Activated T-helper 2 cell treated with anti-CD3 and anti-CD28 coated beads, Interferon-gamma antibody, Interleukin-2, Interleukin-4, amounts not matched to agents 10 μg/mL and 5 μg/mL and 100 μg/mL, durations not matched to agents 14 hours and 24 hours and 36 hours (primary cell): ENCODE results near the gene NCAM1. TPM values are rescaled to one million over a fixed set of nuclear protein-coding genes. Genes with fewer than 3 reads are reported as not detected.
"Not testable (repeated sequence)": the region's sequence is repeated elsewhere in the genome, so short reads cannot be mapped to it uniquely, and the experiment has no call there.

ENCODE experiments used
- DNase-seq: peaks from one replicate; pipeline ENCODE4 v3.0.0; 2021; ENCODE audit warnings: low spot score
- H3K27ac Mint-ChIP-seq: one replicate; pipeline ENCODE4 v1.8.0; 2021; ENCODE audit warnings: mixed read lengths
- H3K27me3 Mint-ChIP-seq: one replicate; pipeline ENCODE4 v1.8.0; 2021; ENCODE audit warnings: low read depth, mixed read lengths
- H3K36me3 Mint-ChIP-seq: one replicate; pipeline ENCODE4 v1.8.0; 2021; ENCODE audit warnings: low read depth, mixed read lengths
- H3K4me1 Mint-ChIP-seq: one replicate; pipeline ENCODE4 v1.8.0; 2021; ENCODE audit warnings: low read depth, mixed read lengths
- H3K4me3 Mint-ChIP-seq: one replicate; pipeline ENCODE4 v1.8.0; 2021; ENCODE audit warnings: low read depth, mild to moderate bottlenecking, moderate library complexity, mixed read lengths
- H3K9me3 Mint-ChIP-seq: one replicate; pipeline ENCODE4 v1.8.0; 2021; ENCODE audit warnings: mixed read lengths
- intact Hi-C: fragments of 100-400 bp; cut with micrococcal nuclease; formaldehyde crosslinking; loops from one replicate; pipeline ENCODE4 v1.15.1; 2023
- total RNA-seq: library from RNA; stranded (reverse); gene quantifications from 2 replicates; pipeline ENCODE4 v1.2.3, GENCODE V29; 2022

The NCAM1 gene
- total RNA-seq: not detected in 2 replicates

GRCh38 chr11:112961146-112961668 lies at the start of gene NCAM1:
Gene NCAM1 (plus strand): TSS chr11:112961420.
- peaks cover 68% of the 10 kb centered on the region for H3K27me3 Mint-ChIP-seq
- intact Hi-C loops: no loop called here
- peaks cover 12% of the 10 kb centered on the region for H3K4me1 Mint-ChIP-seq
- no peak within 1 kb of the TSS for H3K27ac Mint-ChIP-seq
- peak; percentile 18 for DNase-seq
- H3K9me3 Mint-ChIP-seq: no peaks in the 10 kb centered on the region
- H3K4me3 Mint-ChIP-seq: peak within 1 kb of the TSS; percentile 74
- H3K36me3 Mint-ChIP-seq: no peaks in the 10 kb centered on the region

GRCh38 chr11:112922606-112923005 lies 38.6 kb upstream of the NCAM1 start:
- no peak overlapping the region for H3K4me3 Mint-ChIP-seq
- H3K9me3 Mint-ChIP-seq: no peaks in the 10 kb centered on the region
- H3K27ac Mint-ChIP-seq: no peak overlapping the region
- intact Hi-C loops: no loop called here
- DNase-seq: no peak
- no peaks in the 10 kb centered on the region for H3K4me1 Mint-ChIP-seq
- H3K27me3 Mint-ChIP-seq: no peaks in the 10 kb centered on the region
- H3K36me3 Mint-ChIP-seq: no peaks in the 10 kb centered on the region

GRCh38 chr11:112924836-112925235 lies 36.4 kb upstream of the NCAM1 start:
- H3K4me3 Mint-ChIP-seq, H3K4me1 Mint-ChIP-seq, intact Hi-C loops, H3K27ac Mint-ChIP-seq, DNase-seq, H3K27me3 Mint-ChIP-seq, H3K9me3 Mint-ChIP-seq, H3K36me3 Mint-ChIP-seq: not testable (repeated sequence)

GRCh38 chr11:112925516-112926310 lies 35.5 kb upstream of the NCAM1 start:
- no peaks in the 10 kb centered on the region for H3K4me1 Mint-ChIP-seq
- intact Hi-C loops: no loop called here
- no peak overlapping the region for H3K4me3 Mint-ChIP-seq
- no peaks in the 10 kb centered on the region for H3K36me3 Mint-ChIP-seq
- H3K9me3 Mint-ChIP-seq: no peaks in the 10 kb centered on the region
- no peak overlapping the region for H3K27ac Mint-ChIP-seq
- no peak for DNase-seq
- no peaks in the 10 kb centered on the region for H3K27me3 Mint-ChIP-seq

- H3K27me3 Mint-ChIP-seq: no peaks in the 10 kb centered on the region
- H3K36me3 Mint-ChIP-seq: no peaks in the 10 kb centered on the region
- no peak overlapping the region for H3K4me3 Mint-ChIP-seq
- H3K4me1 Mint-ChIP-seq: no peaks in the 10 kb centered on the region
- H3K9me3 Mint-ChIP-seq: no peaks in the 10 kb centered on the region
- DNase-seq: no peak
- intact Hi-C loops: no loop called here
- H3K27ac Mint-ChIP-seq: no peak overlapping the region
Observed at GRCh38 chr11:112928136-112928535, 33.1 kb upstream of the NCAM1 start.

- Mint-ChIP-seq H3K4me1 (no peaks in the 10 kb centered on the region), H3K27me3 (no peaks in the 10 kb centered on the region), H3K4me3 (no peak overlapping the region), H3K9me3 (no peaks in the 10 kb centered on the region), H3K36me3 (no peaks in the 10 kb centered on the region), H3K27ac (no peak overlapping the region)
- intact Hi-C loops: no loop called here
- DNase-seq: no peak
Observed at GRCh38 chr11:112929432-112929831, 31.8 kb upstream of the NCAM1 start.

- no peak for DNase-seq
- intact Hi-C loops: no loop called here
- H3K36me3 Mint-ChIP-seq: no peaks in the 10 kb centered on the region
- H3K27me3 Mint-ChIP-seq: no peaks in the 10 kb centered on the region
- no peaks in the 10 kb centered on the region for H3K4me1 Mint-ChIP-seq
- no peak overlapping the region for H3K4me3 Mint-ChIP-seq
- H3K27ac Mint-ChIP-seq: no peak overlapping the region
- no peaks in the 10 kb centered on the region for H3K9me3 Mint-ChIP-seq
Observed at GRCh38 chr11:112931703-112932102, 29.5 kb upstream of the NCAM1 start.

GRCh38 chr11:112932593-112932992 lies 28.6 kb upstream of the NCAM1 start:
- Mint-ChIP-seq H3K36me3 (no peaks in the 10 kb centered on the region), H3K27ac (no peak overlapping the region), H3K4me3 (no peak overlapping the region), H3K9me3 (no peaks in the 10 kb centered on the region), H3K27me3 (no peaks in the 10 kb centered on the region), H3K4me1 (no peaks in the 10 kb centered on the region)
- DNase-seq: no peak
- intact Hi-C loops: no loop called here

- no peak overlapping the region for H3K27ac Mint-ChIP-seq
- intact Hi-C loops: no loop called here
- H3K36me3 Mint-ChIP-seq: no peaks in the 10 kb centered on the region
- peaks cover 3% of the 10 kb centered on the region for H3K27me3 Mint-ChIP-seq
- H3K9me3 Mint-ChIP-seq: no peaks in the 10 kb centered on the region
- H3K4me1 Mint-ChIP-seq: no peaks in the 10 kb centered on the region
- H3K4me3 Mint-ChIP-seq: no peak overlapping the region
- no peak for DNase-seq
Observed at GRCh38 chr11:112933970-112934369, 27.2 kb upstream of the NCAM1 start.

GRCh38 chr11:112941104-112941503 lies 20.1 kb upstream of the NCAM1 start:
- DNase-seq: no peak
- Mint-ChIP-seq H3K4me3 (no peak overlapping the region), H3K27ac (no peak overlapping the region), H3K27me3 (peaks cover 4% of the 10 kb centered on the region), H3K36me3 (no peaks in the 10 kb centered on the region), H3K4me1 (no peaks in the 10 kb centered on the region), H3K9me3 (no peaks in the 10 kb centered on the region)
- intact Hi-C loops: no loop called here

GRCh38 chr11:112942966-112943643 lies 18.1 kb upstream of the NCAM1 start:
- Mint-ChIP-seq H3K4me3 (no peak overlapping the region), H3K36me3 (no peaks in the 10 kb centered on the region), H3K9me3 (no peaks in the 10 kb centered on the region), H3K27me3 (peaks cover 6% of the 10 kb centered on the region), H3K27ac (no peak overlapping the region), H3K4me1 (no peaks in the 10 kb centered on the region)
- intact Hi-C loops: no loop called here
- no peak for DNase-seq

- Mint-ChIP-seq H3K36me3 (no peaks in the 10 kb centered on the region), H3K9me3 (no peaks in the 10 kb centered on the region), H3K27me3 (peaks cover 2% of the 10 kb centered on the region), H3K27ac (no peak overlapping the region), H3K4me1 (no peaks in the 10 kb centered on the region), H3K4me3 (no peak overlapping the region)
- intact Hi-C loops: no loop called here
- DNase-seq: no peak
Observed at GRCh38 chr11:112946866-112947265, 14.4 kb upstream of the NCAM1 start.
